ENCODE data around the gene WT1.

Gene WT1

DNA sequence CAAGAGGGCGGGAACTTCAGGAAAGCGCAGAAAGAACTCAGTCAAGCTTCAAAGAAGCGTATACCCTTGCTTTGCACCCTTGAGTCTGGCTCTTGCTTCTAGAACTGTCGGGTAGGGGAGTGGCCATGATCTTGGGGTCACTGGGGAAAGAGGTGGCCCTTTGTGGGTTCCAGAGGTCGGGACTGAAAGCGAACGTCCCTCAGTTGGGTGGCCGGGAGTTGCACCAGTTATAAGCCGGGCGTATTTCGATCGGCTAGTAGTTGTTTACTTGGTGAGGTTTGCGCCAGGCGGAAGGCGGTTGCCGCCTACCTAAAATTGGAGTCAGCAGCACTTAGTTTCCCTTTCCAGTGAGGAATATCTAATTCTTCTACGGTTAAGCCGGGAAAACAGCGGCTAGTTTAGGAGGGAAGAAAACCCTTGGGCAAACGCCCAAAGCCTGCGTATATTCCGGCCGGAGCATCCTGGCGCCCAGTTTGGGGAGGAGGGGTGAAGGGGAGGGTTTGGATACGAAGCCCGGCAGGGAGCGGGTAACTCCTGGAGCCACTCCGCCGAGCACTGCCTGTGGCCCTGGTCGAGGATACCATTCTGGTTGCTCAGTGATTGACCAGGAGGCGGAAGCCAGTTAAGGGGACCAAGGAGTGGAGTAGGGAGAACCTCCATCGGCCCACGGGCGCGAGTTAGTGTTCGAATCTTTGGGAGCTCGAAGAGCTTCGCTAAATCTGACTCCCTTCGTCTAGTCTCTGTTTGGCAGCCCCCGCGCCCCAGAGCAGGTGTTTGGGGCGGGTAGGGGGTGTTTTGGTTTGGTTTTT is 807 bp upstream of the WT1 start:
- Histone ChIP-seq H3K4me3 (no peak overlapping the region), H3K9ac (ENCODE audit: insufficient read length) (no peak overlapping the region), H3K36me3 (ENCODE audit: insufficient read depth, low read length) (no peaks in the 10 kb centered on the region), H3K9me3 (ENCODE audit: low read depth, low read length) (no peaks in the 10 kb centered on the region), H3K27ac (no peak overlapping the region)
- no peak for DNase-seq (ENCODE audit: low read depth, low spot score)
- TF ChIP-seq POLR2AphosphoS5 (IDR thresholded peaks at IDR 0.05; ENCODE audit: borderline replicate concordance, low read depth, low read length) (no peak), EZH2 (IDR thresholded peaks at IDR 0.05) (peak; percentile 84), FOXP2 (optimal IDR thresholded peaks at IDR 0.05; ENCODE audit: control extremely low read depth, extremely low read length, insufficient read depth) (no peak)

DNA sequence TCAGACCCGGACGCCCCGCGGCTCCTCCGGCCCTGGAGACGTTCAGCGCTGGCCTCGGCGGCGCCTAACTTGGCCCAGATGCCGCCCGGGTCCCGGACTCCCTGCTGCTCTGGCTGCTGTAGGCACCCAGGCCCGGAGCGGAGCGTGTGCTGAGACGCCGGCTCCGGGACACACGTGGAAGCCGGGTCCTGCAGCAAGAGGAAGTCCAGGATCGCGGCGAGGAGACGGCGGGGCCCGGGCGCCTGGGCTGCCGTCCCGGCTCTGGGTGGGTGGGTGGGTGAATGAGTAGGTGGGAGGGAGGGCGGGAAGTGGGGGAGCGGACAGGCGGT is 223 bp downstream of the WT1 start:
- no peak overlapping the region for H3K27ac ChIP-seq
- no peak overlapping the region for H3K9ac ChIP-seq (ENCODE audit: insufficient read length)
- no peaks in the 10 kb centered on the region for H3K9me3 ChIP-seq (ENCODE audit: low read depth, low read length)
- DNase-seq (ENCODE audit: low read depth, low spot score) = no peak
- TF ChIP-seq POLR2AphosphoS5 (IDR thresholded peaks at IDR 0.05; ENCODE audit: borderline replicate concordance, low read depth, low read length) (no peak), EZH2 (IDR thresholded peaks at IDR 0.05) (no peak)
- H3K36me3 ChIP-seq (ENCODE audit: insufficient read depth, low read length) = no peaks in the 10 kb centered on the region
- H3K4me3 ChIP-seq = no peak overlapping the region

DNA sequence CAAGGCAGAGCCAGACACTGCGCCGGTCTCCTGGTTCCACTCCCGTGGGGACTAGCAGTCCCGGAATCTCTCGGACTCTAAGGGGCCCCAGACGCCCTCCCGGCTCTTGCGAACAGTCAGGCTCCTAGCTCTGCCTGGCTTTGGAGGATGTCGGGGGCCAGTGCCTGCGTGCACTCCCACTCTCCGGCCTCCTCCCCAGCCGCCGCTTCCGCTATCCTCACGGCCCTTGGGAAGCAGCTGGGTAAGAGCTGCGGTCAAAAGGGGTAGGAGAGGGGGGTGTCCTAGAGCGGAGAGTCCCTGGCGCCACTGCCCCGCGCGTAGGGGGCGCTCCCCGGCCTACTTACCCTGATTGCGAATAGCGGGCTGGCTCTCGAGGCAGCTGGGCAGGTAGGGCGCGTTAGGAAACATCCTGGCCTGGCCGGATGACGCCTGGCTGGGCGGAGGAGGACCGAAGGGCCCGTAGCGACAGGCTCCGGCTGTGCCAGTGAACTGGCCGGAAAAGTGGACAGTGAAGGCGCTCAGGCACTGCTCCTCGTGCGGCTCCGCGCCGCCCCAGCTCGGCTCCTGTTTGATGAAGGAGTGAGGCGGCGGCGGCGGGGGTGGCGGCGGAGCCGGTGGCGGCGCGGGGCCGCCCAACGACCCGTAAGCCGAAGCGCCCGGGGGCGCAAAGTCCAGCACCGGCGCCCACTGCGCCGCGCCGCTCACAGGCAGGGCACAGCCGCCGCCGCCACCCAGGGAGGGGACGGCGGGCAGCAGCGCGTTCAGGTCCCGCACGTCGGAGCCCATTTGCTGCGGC is 785 bp downstream of the WT1 start:
- H3K36me3 ChIP-seq (ENCODE audit: insufficient read depth, low read length) = no peaks in the 10 kb centered on the region
- no peak for DNase-seq (ENCODE audit: low read depth, low spot score)
- no peak for TF ChIP-seq POLR2AphosphoS5 (IDR thresholded peaks at IDR 0.05; ENCODE audit: borderline replicate concordance, low read depth, low read length)
- TF ChIP-seq FOXP2 (optimal IDR thresholded peaks at IDR 0.05; ENCODE audit: control extremely low read depth, extremely low read length, insufficient read depth) = no peak
- no peak for TF ChIP-seq EZH2 (IDR thresholded peaks at IDR 0.05)
- no peak overlapping the region for H3K27ac ChIP-seq
- H3K4me3 ChIP-seq = no peak overlapping the region
- no peaks in the 10 kb centered on the region for H3K9me3 ChIP-seq (ENCODE audit: low read depth, low read length)
- no peak overlapping the region for H3K9ac ChIP-seq (ENCODE audit: insufficient read length)

DNA sequence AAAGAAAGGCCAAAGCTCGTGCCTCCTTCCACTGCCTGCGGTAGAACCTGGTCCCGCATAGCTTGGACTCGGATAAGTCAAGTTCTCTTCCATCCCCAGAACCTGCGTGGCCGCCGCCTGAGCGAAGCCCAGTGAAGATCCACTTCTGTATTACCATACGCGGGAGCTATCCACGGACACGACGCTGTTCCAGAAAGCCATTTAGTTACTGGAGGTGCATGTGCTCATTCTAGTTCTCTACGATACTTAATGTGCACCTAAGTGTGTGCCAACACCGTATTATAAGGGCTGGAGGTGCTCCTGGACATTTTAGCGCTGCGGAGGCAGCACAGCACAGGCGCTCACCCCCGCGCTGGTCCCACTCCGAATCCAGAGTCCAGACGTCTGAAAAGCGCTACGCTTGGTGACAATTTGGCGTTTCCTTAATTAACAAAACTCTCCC is 1.4 kb downstream of the WT1 start:
- H3K36me3 ChIP-seq (ENCODE audit: insufficient read depth, low read length) = no peaks in the 10 kb centered on the region
- H3K9ac ChIP-seq (ENCODE audit: insufficient read length) = no peak overlapping the region
- H3K4me3 ChIP-seq = no peak overlapping the region
- no peak for TF ChIP-seq FOXP2 (optimal IDR thresholded peaks at IDR 0.05; ENCODE audit: control extremely low read depth, extremely low read length, insufficient read depth)
- TF ChIP-seq EZH2 (IDR thresholded peaks at IDR 0.05) = no peak
- TF ChIP-seq POLR2AphosphoS5 (IDR thresholded peaks at IDR 0.05; ENCODE audit: borderline replicate concordance, low read depth, low read length) = no peak
- no peaks in the 10 kb centered on the region for H3K9me3 ChIP-seq (ENCODE audit: low read depth, low read length)
- no peak overlapping the region for H3K27ac ChIP-seq
- DNase-seq (ENCODE audit: low read depth, low spot score) = no peak

DNA sequence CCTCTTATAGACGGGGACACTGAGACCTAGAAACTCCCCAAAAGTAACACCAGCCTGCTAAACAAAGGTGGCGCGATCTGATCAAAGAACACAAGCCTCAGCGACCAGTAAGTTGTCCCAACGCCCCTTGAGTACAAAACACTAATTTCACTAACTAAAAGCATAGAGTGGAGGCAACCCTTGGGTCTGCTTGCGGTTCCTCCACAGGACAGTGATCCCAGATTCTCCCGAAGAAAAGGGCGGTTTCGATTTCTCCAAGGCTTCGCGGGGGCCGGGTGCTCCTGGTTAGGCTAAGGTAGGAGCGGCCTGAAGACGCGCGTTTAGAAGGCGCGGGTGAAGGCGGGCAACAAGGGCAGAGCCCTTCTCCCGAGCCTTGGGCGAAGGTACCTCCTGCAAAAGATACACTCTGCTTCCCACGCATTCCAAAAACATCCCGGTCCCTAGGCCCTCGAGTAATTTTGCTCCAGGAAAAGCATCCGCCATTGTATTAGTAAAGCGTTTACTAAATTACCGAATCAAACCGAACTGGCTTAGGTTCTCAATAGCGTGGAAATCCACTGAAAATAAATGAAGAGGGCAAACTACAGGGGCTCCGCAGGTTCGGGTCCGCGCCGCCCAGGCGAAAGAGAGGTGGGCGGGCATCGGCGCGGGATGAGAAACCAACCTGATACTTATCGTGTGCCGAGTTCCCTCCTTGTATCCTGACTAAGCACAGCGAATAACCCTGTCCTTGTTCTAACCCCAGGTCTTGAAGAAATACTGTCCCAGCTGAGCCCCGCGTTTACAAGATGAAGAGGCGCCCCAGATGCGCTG is 2.0 kb downstream of the WT1 start:
- Histone ChIP-seq H3K9me3 (ENCODE audit: low read depth, low read length) (no peaks in the 10 kb centered on the region), H3K4me3 (no peak overlapping the region), H3K27ac (no peak overlapping the region), H3K9ac (ENCODE audit: insufficient read length) (no peak overlapping the region), H3K36me3 (ENCODE audit: insufficient read depth, low read length) (no peaks in the 10 kb centered on the region)
- no peak for TF ChIP-seq POLR2AphosphoS5 (IDR thresholded peaks at IDR 0.05; ENCODE audit: borderline replicate concordance, low read depth, low read length)
- TF ChIP-seq EZH2 (IDR thresholded peaks at IDR 0.05) = peak; percentile 14
- TF ChIP-seq FOXP2 (optimal IDR thresholded peaks at IDR 0.05; ENCODE audit: control extremely low read depth, extremely low read length, insufficient read depth) = no peak
- no peak for DNase-seq (ENCODE audit: low read depth, low spot score)

DNA sequence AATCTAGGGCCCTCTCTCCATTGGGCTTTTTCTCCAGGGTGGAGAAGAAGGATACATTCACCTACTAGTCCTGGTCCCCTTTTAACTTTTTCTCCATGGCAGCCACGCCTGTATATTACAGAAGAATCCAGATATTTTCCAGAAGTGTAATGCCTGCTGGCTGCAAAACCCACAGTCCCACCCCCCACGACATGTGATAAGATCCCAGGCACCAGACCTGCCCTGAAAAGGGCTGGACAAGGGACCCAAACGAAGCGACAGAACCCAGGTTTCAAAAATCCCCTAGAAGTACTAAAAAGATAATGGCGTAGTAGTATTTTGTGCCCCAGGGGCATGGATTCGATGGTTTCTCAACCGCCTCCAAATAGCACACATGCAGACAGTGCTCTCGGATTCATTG is 2.8 kb downstream of the WT1 start:
- Histone ChIP-seq H3K4me3 (no peak overlapping the region), H3K27ac (no peak overlapping the region), H3K9ac (ENCODE audit: insufficient read length) (no peak overlapping the region), H3K9me3 (ENCODE audit: low read depth, low read length) (no peaks in the 10 kb centered on the region), H3K36me3 (ENCODE audit: insufficient read depth, low read length) (no peaks in the 10 kb centered on the region)
- no peak for DNase-seq (ENCODE audit: low read depth, low spot score)
- no peak for TF ChIP-seq POLR2AphosphoS5 (IDR thresholded peaks at IDR 0.05; ENCODE audit: borderline replicate concordance, low read depth, low read length)
- no peak for TF ChIP-seq EZH2 (IDR thresholded peaks at IDR 0.05)
- no peak for TF ChIP-seq FOXP2 (optimal IDR thresholded peaks at IDR 0.05; ENCODE audit: control extremely low read depth, extremely low read length, insufficient read depth)

DNA sequence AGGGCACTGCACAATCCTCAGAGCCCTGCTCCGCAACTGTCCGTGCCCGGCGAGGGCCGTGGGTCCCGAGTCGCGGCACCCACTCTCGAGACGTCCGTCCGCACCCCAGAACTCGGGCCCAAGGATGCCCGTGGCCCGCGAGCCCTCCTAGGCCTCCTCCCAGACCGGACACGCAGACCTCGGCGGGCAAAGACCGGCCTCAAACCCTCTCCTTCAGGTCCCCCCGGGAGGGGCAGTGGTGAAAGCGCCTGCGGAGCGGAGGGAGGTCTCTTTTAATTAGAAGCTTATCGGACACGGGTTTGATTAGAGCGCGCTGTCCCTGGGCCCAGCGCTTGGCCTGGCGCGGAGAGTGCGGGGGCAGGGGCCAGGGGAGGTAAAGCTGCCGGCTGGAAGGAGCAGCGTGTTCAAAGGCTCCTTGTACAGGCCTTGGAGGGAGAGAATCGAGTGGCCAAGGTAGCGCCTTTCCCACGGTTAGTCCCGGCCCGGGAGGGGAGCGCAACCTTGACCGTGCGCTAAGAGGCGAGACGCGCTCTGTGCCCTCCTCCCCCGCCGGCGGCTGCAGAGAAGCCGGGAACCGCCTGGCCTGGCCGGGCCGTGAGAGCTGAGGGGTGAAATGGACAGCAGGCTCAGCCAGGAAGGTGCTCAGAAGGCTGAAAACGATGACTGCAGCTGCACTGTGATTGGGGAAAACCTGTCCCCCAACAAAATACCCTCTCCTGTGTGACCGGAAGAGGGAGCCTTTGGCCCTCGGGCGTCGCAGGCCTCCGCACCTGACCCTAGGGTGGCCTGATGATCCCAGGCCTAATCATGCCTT is 4.6 kb downstream of the WT1 start:
- H3K27ac ChIP-seq = no peak overlapping the region
- H3K9ac ChIP-seq (ENCODE audit: insufficient read length) = no peak overlapping the region
- no peak for DNase-seq (ENCODE audit: low read depth, low spot score)
- TF ChIP-seq POLR2AphosphoS5 (IDR thresholded peaks at IDR 0.05; ENCODE audit: borderline replicate concordance, low read depth, low read length) = no peak
- TF ChIP-seq EZH2 (IDR thresholded peaks at IDR 0.05) = no peak
- no peak for TF ChIP-seq FOXP2 (optimal IDR thresholded peaks at IDR 0.05; ENCODE audit: control extremely low read depth, extremely low read length, insufficient read depth)
- no peaks in the 10 kb centered on the region for H3K9me3 ChIP-seq (ENCODE audit: low read depth, low read length)
- H3K36me3 ChIP-seq (ENCODE audit: insufficient read depth, low read length) = no peaks in the 10 kb centered on the region
- H3K4me3 ChIP-seq = no peak overlapping the region
